22Rv1 (cell line): ENCODE measurements around the gene VSNL1.

ENCODE experiments used
- ZFX ChIP-seq: fragments of 450-650 bp; IDR thresholded peaks from 2 replicates; pipeline ENCODE4 v1.6.1; 2017; ENCODE audit warnings: antibody characterized with exemption, borderline replicate concordance
- TF ChIP-seq, protein P1 (sequence below): fragments of 450-650 bp; IDR thresholded peaks from 2 replicates; pipeline ENCODE4 v1.5.1; 2017; ENCODE audit warnings: mild to moderate bottlenecking

DNA sequence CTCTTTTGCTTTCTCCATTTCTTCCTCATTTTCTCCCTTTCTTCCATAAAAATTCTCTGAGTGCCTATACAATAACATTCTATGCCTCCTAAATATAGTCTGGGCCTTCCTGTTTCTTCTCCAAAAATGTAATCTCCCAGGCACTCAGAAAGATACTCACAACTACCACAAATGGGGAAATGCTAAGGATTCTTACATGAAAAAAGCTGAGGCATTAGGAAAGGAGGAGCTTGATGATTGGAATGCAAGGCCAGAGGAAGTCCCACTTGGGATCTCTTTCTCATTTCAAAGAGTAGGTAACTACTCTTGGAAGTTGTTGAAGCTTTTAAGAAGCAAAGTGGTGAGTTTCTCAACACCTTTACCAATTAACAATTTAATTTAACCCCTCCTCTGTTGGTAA is 3.4 kb downstream of the VSNL1 start:
- TF ChIP-seq, protein P1, sequence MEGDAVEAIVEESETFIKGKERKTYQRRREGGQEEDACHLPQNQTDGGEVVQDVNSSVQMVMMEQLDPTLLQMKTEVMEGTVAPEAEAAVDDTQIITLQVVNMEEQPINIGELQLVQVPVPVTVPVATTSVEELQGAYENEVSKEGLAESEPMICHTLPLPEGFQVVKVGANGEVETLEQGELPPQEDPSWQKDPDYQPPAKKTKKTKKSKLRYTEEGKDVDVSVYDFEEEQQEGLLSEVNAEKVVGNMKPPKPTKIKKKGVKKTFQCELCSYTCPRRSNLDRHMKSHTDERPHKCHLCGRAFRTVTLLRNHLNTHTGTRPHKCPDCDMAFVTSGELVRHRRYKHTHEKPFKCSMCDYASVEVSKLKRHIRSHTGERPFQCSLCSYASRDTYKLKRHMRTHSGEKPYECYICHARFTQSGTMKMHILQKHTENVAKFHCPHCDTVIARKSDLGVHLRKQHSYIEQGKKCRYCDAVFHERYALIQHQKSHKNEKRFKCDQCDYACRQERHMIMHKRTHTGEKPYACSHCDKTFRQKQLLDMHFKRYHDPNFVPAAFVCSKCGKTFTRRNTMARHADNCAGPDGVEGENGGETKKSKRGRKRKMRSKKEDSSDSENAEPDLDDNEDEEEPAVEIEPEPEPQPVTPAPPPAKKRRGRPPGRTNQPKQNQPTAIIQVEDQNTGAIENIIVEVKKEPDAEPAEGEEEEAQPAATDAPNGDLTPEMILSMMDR = no peak
- no peak for TF ChIP-seq ZFX
